ENCODE measurements around the gene TMEM170A. TPM values are rescaled to one million over a fixed set of nuclear protein-coding genes. Genes with fewer than 3 reads are reported as not detected.

The TMEM170A gene
- total RNA-seq, 1 donor from 2014 or later = 16.4 TPM

DNA sequence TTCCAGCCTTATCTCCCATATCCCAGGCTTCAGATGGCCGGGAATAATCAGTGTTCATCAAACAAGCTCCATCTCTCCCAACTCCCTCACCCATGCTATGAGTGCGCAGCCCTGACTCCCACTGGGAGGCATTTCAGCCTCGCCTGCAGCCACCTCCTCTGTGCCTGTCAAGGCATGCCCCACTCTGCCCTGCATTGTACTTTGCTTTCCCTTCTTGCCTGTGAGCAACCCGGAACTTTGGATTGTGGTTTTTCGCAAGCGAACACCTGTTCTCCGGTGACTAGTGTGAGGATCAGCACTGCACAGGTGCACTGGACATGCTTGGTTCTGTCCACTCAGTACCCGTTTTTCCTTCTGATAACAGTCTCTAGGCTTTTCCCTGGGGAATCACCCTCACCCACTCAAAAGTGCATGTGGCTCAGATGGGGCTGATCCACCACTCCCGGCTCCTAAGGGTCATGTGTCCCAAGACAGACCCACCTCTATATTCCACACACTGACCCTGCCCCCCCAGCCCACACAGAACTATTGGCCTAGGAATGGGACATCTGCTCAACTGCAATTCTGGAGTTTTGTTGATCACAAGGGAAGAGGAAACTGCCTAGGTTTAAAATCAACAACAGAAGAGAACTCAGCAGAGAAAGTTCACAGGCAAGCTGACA, 21.7 kb upstream of the TMEM170A start:
- H3K4me3 Mint-ChIP-seq (ENCODE audit: unreplicated experiment) = peak overlapping the region; percentile 50
- TF ChIP-seq, protein P1, sequence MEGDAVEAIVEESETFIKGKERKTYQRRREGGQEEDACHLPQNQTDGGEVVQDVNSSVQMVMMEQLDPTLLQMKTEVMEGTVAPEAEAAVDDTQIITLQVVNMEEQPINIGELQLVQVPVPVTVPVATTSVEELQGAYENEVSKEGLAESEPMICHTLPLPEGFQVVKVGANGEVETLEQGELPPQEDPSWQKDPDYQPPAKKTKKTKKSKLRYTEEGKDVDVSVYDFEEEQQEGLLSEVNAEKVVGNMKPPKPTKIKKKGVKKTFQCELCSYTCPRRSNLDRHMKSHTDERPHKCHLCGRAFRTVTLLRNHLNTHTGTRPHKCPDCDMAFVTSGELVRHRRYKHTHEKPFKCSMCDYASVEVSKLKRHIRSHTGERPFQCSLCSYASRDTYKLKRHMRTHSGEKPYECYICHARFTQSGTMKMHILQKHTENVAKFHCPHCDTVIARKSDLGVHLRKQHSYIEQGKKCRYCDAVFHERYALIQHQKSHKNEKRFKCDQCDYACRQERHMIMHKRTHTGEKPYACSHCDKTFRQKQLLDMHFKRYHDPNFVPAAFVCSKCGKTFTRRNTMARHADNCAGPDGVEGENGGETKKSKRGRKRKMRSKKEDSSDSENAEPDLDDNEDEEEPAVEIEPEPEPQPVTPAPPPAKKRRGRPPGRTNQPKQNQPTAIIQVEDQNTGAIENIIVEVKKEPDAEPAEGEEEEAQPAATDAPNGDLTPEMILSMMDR (IDR thresholded peaks at IDR 0.05; ENCODE audit: insufficient read depth, low read depth, low read length) = no peak
- no peak for TF ChIP-seq EZH2 (IDR thresholded peaks at IDR 0.05; ENCODE audit: insufficient read depth, low read length)
- no peaks in the 10 kb centered on the region for H3K36me3 ChIP-seq (ENCODE audit: insufficient read depth, low read length)
- H4K20me1 ChIP-seq (ENCODE audit: insufficient read depth, low read length) = no peaks in the 10 kb centered on the region
- no peak for FAIRE-seq
- peaks cover 3% of the 10 kb centered on the region for H3K27me3 Mint-ChIP-seq (ENCODE audit: low read depth, unreplicated experiment)
- H3K79me2 ChIP-seq (ENCODE audit: insufficient read depth, low read length) = no peaks in the 10 kb centered on the region
- H3K9me3 ChIP-seq (ENCODE audit: insufficient read depth, low read depth, low read length) = no peaks in the 10 kb centered on the region
- H3K4me1 ChIP-seq (ENCODE audit: insufficient read depth, low read length) = no peaks in the 10 kb centered on the region
- no peak overlapping the region for H3K4me2 ChIP-seq (ENCODE audit: low read length)
- H3K27ac Mint-ChIP-seq (ENCODE audit: unreplicated experiment) = peak overlapping the region; percentile 19
- peaks cover 5% of the 10 kb centered on the region for H3K36me3 Mint-ChIP-seq (ENCODE audit: low read depth, unreplicated experiment)
- peaks cover 2% of the 10 kb centered on the region for H3K27me3 ChIP-seq (ENCODE audit: insufficient read depth, low read length)
- H3K27ac ChIP-seq (ENCODE audit: low read depth, low read length) = no peak overlapping the region
- H2AFZ ChIP-seq (ENCODE audit: low read depth, low read length) = no peak overlapping the region
- DNase-seq (ENCODE audit: low read depth) = no peak
- H3K9ac ChIP-seq (ENCODE audit: low read length) = no peak overlapping the region
- no peak overlapping the region for H3K4me3 ChIP-seq (ENCODE audit: insufficient read depth, low read depth, low read length)
- no peaks in the 10 kb centered on the region for H3K9me3 Mint-ChIP-seq (ENCODE audit: unreplicated experiment)
- peaks cover 19% of the 10 kb centered on the region for H3K4me1 Mint-ChIP-seq (ENCODE audit: low read depth, unreplicated experiment)

DNA sequence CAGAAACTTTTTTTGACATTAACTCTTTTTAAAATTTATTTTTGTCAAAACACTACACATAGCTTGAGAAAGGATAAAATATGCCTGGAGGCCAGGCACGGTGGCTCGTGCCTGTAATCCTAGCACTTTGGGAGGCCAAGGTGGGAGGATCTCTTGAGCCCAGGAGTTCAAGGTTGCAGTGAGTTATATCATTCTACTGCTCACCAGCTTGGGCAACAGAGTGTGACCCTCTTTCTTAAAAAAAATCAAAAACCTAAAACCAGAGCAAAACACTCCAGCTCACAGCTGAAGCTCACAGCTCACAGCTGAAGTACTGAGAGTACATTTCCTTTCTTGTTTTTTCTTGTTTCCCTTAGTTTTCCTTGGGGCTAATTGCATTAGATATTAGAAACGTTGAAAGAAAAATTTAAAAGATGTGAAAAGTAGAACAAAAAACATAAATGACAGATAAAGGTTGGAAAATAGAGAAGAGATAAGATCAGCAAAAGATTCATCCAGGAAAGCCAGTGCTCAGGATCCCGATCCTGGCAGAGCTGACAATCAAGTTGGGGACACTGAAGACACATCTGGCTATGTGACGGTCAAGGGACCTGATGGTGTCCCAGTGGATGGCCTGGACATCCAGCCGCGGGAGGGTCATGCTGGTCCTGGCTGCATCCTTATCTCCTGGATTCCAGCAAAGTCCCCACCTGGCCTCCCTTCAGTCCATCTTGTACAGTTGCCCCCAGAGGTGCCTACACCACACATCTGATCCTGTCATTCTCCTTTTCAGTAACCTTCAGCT, 20.9 kb upstream of the TMEM170A start:
- H3K4me3 ChIP-seq (ENCODE audit: insufficient read depth, low read depth, low read length) = no peak overlapping the region
- H4K20me1 ChIP-seq (ENCODE audit: insufficient read depth, low read length) = no peaks in the 10 kb centered on the region
- H2AFZ ChIP-seq (ENCODE audit: low read depth, low read length) = no peak overlapping the region
- H3K27ac ChIP-seq (ENCODE audit: low read depth, low read length) = no peak overlapping the region
- DNase-seq (ENCODE audit: low read depth) = no peak
- H3K36me3 ChIP-seq (ENCODE audit: insufficient read depth, low read length) = no peaks in the 10 kb centered on the region
- no peak for FAIRE-seq
- Mint-ChIP-seq H3K4me3 (ENCODE audit: unreplicated experiment) (no peak overlapping the region), H3K9me3 (ENCODE audit: unreplicated experiment) (no peaks in the 10 kb centered on the region), H3K27ac (ENCODE audit: unreplicated experiment) (no peak overlapping the region), H3K27me3 (ENCODE audit: low read depth, unreplicated experiment) (peaks cover 3% of the 10 kb centered on the region), H3K4me1 (ENCODE audit: low read depth, unreplicated experiment) (peaks cover 19% of the 10 kb centered on the region), H3K36me3 (ENCODE audit: low read depth, unreplicated experiment) (peaks cover 5% of the 10 kb centered on the region)
- no peaks in the 10 kb centered on the region for H3K79me2 ChIP-seq (ENCODE audit: insufficient read depth, low read length)
- no peaks in the 10 kb centered on the region for H3K4me1 ChIP-seq (ENCODE audit: insufficient read depth, low read length)
- peaks cover 2% of the 10 kb centered on the region for H3K27me3 ChIP-seq (ENCODE audit: insufficient read depth, low read length)
- no peaks in the 10 kb centered on the region for H3K9me3 ChIP-seq (ENCODE audit: insufficient read depth, low read depth, low read length)
- TF ChIP-seq EZH2 (IDR thresholded peaks at IDR 0.05; ENCODE audit: insufficient read depth, low read length) = no peak
- TF ChIP-seq, protein P1 (IDR thresholded peaks at IDR 0.05; ENCODE audit: insufficient read depth, low read depth, low read length) = no peak
- no peak overlapping the region for H3K9ac ChIP-seq (ENCODE audit: low read length)
- H3K4me2 ChIP-seq (ENCODE audit: low read length) = no peak overlapping the region
